ENCODE data around the gene ROBO2.

The ROBO2 gene

GRCh38 chr3:77468626-77469020 lies 428.7 kb downstream of the ROBO2 start:
- DNase-seq (ENCODE audit: low read depth in 2 of 2, low spot score in 1 of 2) = no peak

- no peak for DNase-seq (ENCODE audit: low read depth in 2 of 2, low spot score in 1 of 2)
Observed at GRCh38 chr3:77475507-77475906, 435.6 kb downstream of the ROBO2 start.

- no peak for DNase-seq (ENCODE audit: low read depth in 2 of 2, low spot score in 1 of 2)
Observed at GRCh38 chr3:77479021-77479420, 439.1 kb downstream of the ROBO2 start.

GRCh38 chr3:77489216-77489615 lies 449.3 kb downstream of the ROBO2 start:
- DNase-seq (ENCODE audit: low read depth in 2 of 2, low spot score in 1 of 2) = no peak

GRCh38 chr3:77491961-77492360 lies 452.1 kb downstream of the ROBO2 start:
- no peak for DNase-seq (ENCODE audit: low read depth in 2 of 2, low spot score in 1 of 2)

- DNase-seq (ENCODE audit: low read depth in 2 of 2, low spot score in 1 of 2) = no peak
Observed at GRCh38 chr3:77500721-77501120, 460.8 kb downstream of the ROBO2 start.

GRCh38 chr3:77506384-77506783 lies 466.5 kb downstream of the ROBO2 start:
- no peak for DNase-seq (ENCODE audit: low read depth in 2 of 2, low spot score in 1 of 2)

- DNase-seq (ENCODE audit: low read depth in 2 of 2, low spot score in 1 of 2) = no peak
Observed at GRCh38 chr3:77513542-77513941, 473.6 kb downstream of the ROBO2 start.

GRCh38 chr3:77514766-77515165 lies 474.9 kb downstream of the ROBO2 start:
- DNase-seq (ENCODE audit: low read depth in 2 of 2, low spot score in 1 of 2) = no peak

GRCh38 chr3:77524463-77524862 lies 484.6 kb downstream of the ROBO2 start:
- DNase-seq (ENCODE audit: low read depth in 2 of 2, low spot score in 1 of 2) = no peak

- no peak for DNase-seq (ENCODE audit: low read depth in 2 of 2, low spot score in 1 of 2)
Observed at GRCh38 chr3:77524946-77525682, 485.2 kb downstream of the ROBO2 start.

GRCh38 chr3:77526573-77527113 lies 486.7 kb downstream of the ROBO2 start:
- DNase-seq (ENCODE audit: low read depth in 2 of 2, low spot score in 1 of 2) = no peak

GRCh38 chr3:77529522-77529921 lies 489.6 kb downstream of the ROBO2 start:
- no peak for DNase-seq (ENCODE audit: low read depth in 2 of 2, low spot score in 1 of 2)

- DNase-seq (ENCODE audit: low read depth in 2 of 2, low spot score in 1 of 2) = no peak
Observed at GRCh38 chr3:77530870-77531269, 491.0 kb downstream of the ROBO2 start.

GRCh38 chr3:77535116-77535515 lies 495.2 kb downstream of the ROBO2 start:
- DNase-seq (ENCODE audit: low read depth in 2 of 2, low spot score in 1 of 2) = no peak

GRCh38 chr3:77536038-77536775 lies 496.3 kb downstream of the ROBO2 start:
- DNase-seq (ENCODE audit: low read depth in 2 of 2, low spot score in 1 of 2) = no peak

GRCh38 chr3:77539014-77539413 lies 499.1 kb downstream of the ROBO2 start:
- no peak for DNase-seq (ENCODE audit: low read depth in 2 of 2, low spot score in 1 of 2)

GRCh38 chr3:77539677-77540076 lies 499.8 kb downstream of the ROBO2 start:
- no peak for DNase-seq (ENCODE audit: low read depth in 2 of 2, low spot score in 1 of 2)

- DNase-seq (ENCODE audit: low read depth in 2 of 2, low spot score in 1 of 2) = no peak
Observed at GRCh38 chr3:77541203-77541922, 501.5 kb downstream of the ROBO2 start.

GRCh38 chr3:77546246-77546645 lies 506.3 kb downstream of the ROBO2 start:
- DNase-seq (ENCODE audit: low read depth in 2 of 2, low spot score in 1 of 2) = no peak

- no peak for DNase-seq (ENCODE audit: low read depth in 2 of 2, low spot score in 1 of 2)
Observed at GRCh38 chr3:77549034-77549433, 509.1 kb downstream of the ROBO2 start.

- DNase-seq (ENCODE audit: low read depth in 2 of 2, low spot score in 1 of 2) = no peak
Observed at GRCh38 chr3:77553240-77553639, 513.3 kb downstream of the ROBO2 start.

Measured in stimulated activated CD8-positive, alpha-beta memory T cell treated with anti-CD3 and anti-CD28 coated beads, Interleukin-4, amount 100 ng/mL, for 1 hour (primary cell).